OCI-LY3 (cell line): Measurements from ENCODE around the gene PCSK1.
A peak's percentile ranks its signal among the peaks of the same experiment; 100 is the strongest.

Experiments used
- H2AFZ ChIP-seq: fragments of 200-600, 300-600 bp; shearing (Covaris generic); 2 replicates; pipeline ENCODE4 v1.6.0; 2014; ENCODE audit warnings: antibody characterized with exemption, low read depth, low read length
- H3K27ac ChIP-seq: fragments of 200-600, 300-600 bp; sonication (generic); 2 replicates; pipeline ENCODE4 v1.5.1; 2014; ENCODE audit warnings: mild to moderate bottlenecking, low read length, moderate library complexity, mixed read lengths
- H3K27me3 ChIP-seq: fragments of 200-600, 300-600 bp; sonication (generic); 2 replicates; pipeline ENCODE4 v1.6.1; 2014; ENCODE audit warnings: low read depth, low read length, mixed read lengths
- H3K36me3 ChIP-seq: fragments of 200-600, 300-600 bp; sonication (generic); replicated peaks from 2 replicates; pipeline ENCODE3; 2014; ENCODE audit warnings: low read depth, low read length, mixed read lengths
- H3K4me1 ChIP-seq: fragments of 300-600, 200-600 bp; sonication (generic); 2 replicates; pipeline ENCODE4 v1.6.1; 2014; ENCODE audit warnings: low read length, mixed read lengths
- H3K4me2 ChIP-seq: fragments of 200-600, 300-600 bp; sonication (generic); 2 replicates; pipeline ENCODE4 v1.6.1; 2014; ENCODE audit warnings: low read length, mixed read lengths
- H3K4me3 ChIP-seq: fragments of 300-600, 200-600 bp; sonication (generic); 2 replicates; pipeline ENCODE4 v1.5.1; 2014; ENCODE audit warnings: antibody characterized with exemption, mild to moderate bottlenecking, low read length, moderate library complexity
- H3K79me2 ChIP-seq: fragments of 300-600, 200-600 bp; shearing (Covaris generic); 2 replicates; pipeline ENCODE4 v1.6.1; 2014; ENCODE audit warnings: mild to moderate bottlenecking, low read length, mixed read lengths
- H3K9ac ChIP-seq: fragments of 300-600, 200-600 bp; shearing (Covaris generic); 2 replicates; pipeline ENCODE4 v1.6.0; 2014; ENCODE audit warnings: mild to moderate bottlenecking, low read length, moderate library complexity
- H3K9me3 ChIP-seq: fragments of 200-600, 300-600 bp; shearing (Covaris generic); 2 replicates; pipeline ENCODE4 v1.6.1; 2014; ENCODE audit warnings: low read length, mixed read lengths; ENCODE audit not compliant: insufficient read depth
- H4K20me1 ChIP-seq: fragments of 200-600, 300-600 bp; sonication (generic); 2 replicates; pipeline ENCODE4 v1.6.1; 2016; ENCODE audit warnings: low read length, mixed read lengths; ENCODE audit not compliant: insufficient read depth
- CTCF ChIP-seq: fragments of 200-600, 300-600 bp; sonication (generic); IDR thresholded peaks from 2 replicates; pipeline ENCODE4 v1.5.1; 2014; ENCODE audit warnings: antibody characterized with exemption, low read length, low read depth
- EZH2phosphoT487 ChIP-seq: fragments of 200-600 bp; shearing (Covaris generic); IDR thresholded peaks from 2 replicates; pipeline ENCODE4 v1.6.1; 2018; ENCODE audit warnings: antibody characterized with exemption, mixed run types, low read depth

Gene PCSK1

GRCh38 chr5:96439477-96440184, 6.6 kb upstream of the PCSK1 start:
- Histone ChIP-seq H3K4me3 (peak overlapping the region; percentile 59), H3K27ac (peak overlapping the region; percentile 70), H3K36me3 (no peaks in the 10 kb centered on the region), H3K9me3 (no peaks in the 10 kb centered on the region), H3K4me1 (peaks cover 28% of the 10 kb centered on the region), H2AFZ (no peak overlapping the region; the same call in 1 of the 2 replicates), H3K9ac (peak overlapping the region; percentile 19; the same call in 1 of the 2 replicates), H3K4me2 (peak overlapping the region; percentile 75), H3K27me3 (no peaks in the 10 kb centered on the region), H3K79me2 (no peaks in the 10 kb centered on the region), H4K20me1 (no peaks in the 10 kb centered on the region)
- peak; percentile 47 for TF ChIP-seq CTCF
- TF ChIP-seq EZH2phosphoT487: no peak

- Histone ChIP-seq H3K4me2 (no peak overlapping the region), H3K27me3 (no peaks in the 10 kb centered on the region), H4K20me1 (no peaks in the 10 kb centered on the region), H3K9ac (no peak overlapping the region), H3K27ac (no peak overlapping the region), H3K36me3 (no peaks in the 10 kb centered on the region), H3K79me2 (no peaks in the 10 kb centered on the region), H3K4me1 (peaks cover 9% of the 10 kb centered on the region), H3K9me3 (no peaks in the 10 kb centered on the region), H3K4me3 (no peak overlapping the region), H2AFZ (no peak overlapping the region)
- no peak for TF ChIP-seq CTCF
- no peak for TF ChIP-seq EZH2phosphoT487
Observed at GRCh38 chr5:96434201-96434645, 1.2 kb upstream of the PCSK1 start.

- no peak overlapping the region for H3K4me2 ChIP-seq
Observed at GRCh38 chr5:96432216-96433065, 607 bp downstream of the PCSK1 start.

More at GRCh38 chr5:96432216-96433065, 607 bp downstream of the PCSK1 start:
- no peaks in the 10 kb centered on the region for H3K9me3 ChIP-seq
- H3K79me2 ChIP-seq: no peaks in the 10 kb centered on the region
- no peaks in the 10 kb centered on the region for H3K27me3 ChIP-seq
- TF ChIP-seq EZH2phosphoT487 (no peak), CTCF (no peak)
- no peak overlapping the region for H3K9ac ChIP-seq
- no peak overlapping the region for H3K27ac ChIP-seq
- H2AFZ ChIP-seq: no peak overlapping the region
- H4K20me1 ChIP-seq: no peaks in the 10 kb centered on the region
- no peak overlapping the region for H3K4me3 ChIP-seq
- H3K4me1 ChIP-seq: no peaks in the 10 kb centered on the region
- no peaks in the 10 kb centered on the region for H3K36me3 ChIP-seq
